Non-pigmented ciliary epithelial cell (primary cell): Measurements from ENCODE around the gene BMF.

Experiments
- DNase-seq: peaks from one replicate; pipeline ENCODE4 v3.0.0-alpha.2; 2010; ENCODE audit warnings: low read depth

BMF gene

DNA sequence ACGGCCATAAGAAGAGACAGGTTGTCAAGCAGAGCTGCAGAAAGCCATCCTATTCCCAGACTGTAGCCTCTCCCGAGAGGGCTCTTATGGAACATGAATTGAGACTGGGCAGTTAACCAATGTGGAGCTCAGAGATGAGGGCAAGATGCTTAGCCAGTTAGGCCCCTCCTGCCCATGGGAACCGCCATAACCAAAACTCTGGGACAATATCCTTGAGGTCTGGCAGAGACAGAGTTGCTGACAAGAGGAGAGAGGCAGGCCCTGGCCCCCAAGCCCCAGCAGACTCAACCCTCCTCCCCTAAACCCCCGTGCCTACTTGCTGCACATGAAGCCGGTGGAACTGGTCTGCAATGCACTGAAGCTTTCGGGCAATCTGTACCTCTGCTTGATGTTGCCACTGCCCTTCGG is 4.8 kb downstream of the BMF start:
- no peak for DNase-seq

DNA sequence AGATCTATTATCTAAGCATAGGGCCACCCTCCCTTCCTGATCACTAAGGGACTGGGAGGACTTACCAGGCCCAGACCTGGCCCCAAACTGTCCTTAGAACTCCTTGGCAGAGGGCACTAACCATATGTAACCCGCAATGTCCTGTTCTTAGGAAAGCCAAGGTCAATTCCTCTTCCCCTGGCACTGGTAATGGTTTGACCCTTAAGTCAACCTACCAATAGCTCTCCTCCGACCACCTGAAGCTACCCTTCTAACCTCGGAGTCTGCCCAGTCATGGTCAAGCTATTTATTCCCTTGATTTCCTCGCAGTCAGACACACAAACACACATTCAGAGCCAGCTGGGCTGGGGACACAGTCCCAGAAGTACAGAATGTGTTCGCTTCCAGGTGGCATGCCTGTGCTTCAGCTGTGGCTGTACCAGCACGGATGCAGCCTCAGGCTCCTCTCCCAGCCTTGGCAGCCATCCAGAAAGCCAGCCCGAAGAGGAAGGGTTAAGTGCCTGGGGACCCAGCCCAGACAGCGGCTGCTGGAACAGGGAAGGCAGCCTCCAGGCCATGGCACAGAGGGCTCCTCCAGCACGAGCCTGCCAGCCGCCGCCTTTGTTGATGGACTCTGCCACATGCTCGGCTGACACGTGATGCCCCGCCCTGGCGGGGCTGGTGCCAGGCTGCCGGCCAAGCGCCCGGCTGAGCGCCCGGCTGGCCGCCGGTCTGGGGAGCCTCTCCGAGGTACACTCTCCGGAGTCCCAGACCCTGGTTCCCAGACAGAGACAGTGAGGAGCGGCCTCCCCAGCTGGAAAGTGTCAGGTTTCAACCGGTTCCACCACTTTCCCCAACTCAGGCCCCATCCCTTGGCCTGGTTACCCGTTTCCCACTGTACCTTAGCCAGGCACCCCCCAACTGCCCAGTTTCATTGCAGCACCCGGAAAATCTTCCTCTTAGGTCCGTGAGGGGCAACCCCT is 5.5 kb downstream of the BMF start:
- DNase-seq = no peak

- no peak for DNase-seq
Measured at GRCh38 chr15:40100947-40101905, 7.5 kb downstream of the BMF start.

- DNase-seq = no peak
Measured at GRCh38 chr15:40100123-40100946, 8.3 kb downstream of the BMF start.

GRCh38 chr15:40098489-40099261 is 10.0 kb downstream of the BMF start:
- peak; percentile 70 for DNase-seq

GRCh38 chr15:40097968-40098476 is 10.7 kb downstream of the BMF start:
- DNase-seq = no peak

DNA sequence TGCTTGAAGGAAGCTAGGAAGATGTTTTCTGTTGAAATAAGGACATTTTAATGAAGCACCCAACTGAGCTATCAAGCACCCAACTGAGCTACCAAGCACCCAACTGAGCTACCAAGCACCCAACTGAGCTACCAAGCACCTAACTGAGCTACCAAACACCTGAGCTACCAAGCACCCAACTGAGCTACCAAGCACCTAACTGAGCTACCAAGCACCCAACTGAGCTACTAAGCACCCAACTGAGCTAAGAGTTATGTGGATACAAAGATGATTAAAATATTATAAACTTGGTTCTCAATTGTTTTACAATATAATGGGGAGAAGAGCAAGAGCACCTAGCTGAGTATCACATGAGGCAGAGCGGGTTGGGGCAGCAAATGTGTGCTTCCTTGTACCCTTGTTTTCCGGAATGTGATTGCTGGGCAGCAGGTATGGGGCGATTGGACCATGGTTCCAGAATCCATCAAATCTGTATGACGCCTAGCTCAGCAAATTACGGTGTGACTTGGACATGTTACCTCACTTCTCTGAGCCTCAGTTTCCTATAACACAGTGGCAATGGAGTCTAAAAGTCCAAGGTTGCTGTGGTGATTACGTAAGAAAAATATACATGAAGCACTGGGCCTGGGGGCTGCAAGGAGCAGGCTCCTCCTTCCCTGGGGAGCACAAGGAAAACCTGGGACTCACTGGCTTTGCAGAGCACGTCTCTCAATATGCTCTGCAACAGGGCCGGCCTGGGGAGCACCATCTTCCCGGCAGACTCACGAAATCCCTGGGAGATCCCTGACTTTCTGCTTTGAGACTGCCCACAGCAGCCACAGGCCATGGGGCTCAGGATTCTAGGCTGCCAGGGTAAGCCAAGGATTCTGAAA is 11.3 kb downstream of the BMF start:
- no peak for DNase-seq

DNA sequence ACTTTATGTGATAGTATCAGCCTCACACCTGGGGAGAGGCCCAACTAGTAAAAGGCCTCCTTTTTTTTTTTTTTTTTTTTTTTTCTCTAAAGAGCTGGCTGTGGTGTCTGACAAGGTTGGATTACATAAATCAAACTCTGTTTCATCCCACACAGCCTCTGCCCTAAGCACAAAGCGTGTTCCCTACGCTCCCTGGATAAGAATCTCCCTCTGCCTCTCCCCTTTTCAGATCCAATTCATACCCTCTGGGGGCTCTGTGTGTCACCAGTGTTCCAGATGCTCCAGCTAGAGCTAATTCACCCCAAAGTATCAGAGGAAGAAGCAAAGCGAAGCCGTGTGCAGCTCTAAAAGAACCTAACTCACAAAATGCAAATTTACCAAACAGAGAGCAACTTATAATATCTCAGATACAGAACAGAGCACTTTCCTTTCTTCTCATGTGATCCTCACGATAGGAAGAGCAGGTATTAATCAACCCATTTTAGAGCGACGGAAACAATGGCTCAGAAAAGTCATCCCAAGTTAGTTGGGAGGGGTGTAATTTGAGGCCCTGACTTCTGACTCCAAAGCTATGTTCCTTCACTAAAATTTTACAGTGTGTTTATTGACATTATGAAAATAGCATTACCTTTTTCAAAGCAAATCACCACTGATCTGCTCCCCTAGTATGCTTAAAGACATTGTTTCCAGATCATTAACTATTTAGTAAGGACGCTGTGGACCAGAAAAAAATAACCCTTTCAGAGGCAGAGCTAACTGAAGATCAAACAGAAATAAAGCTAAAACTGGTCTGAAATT is 12.4 kb downstream of the BMF start:
- no peak for DNase-seq

GRCh38 chr15:40095371-40096093 is 13.1 kb downstream of the BMF start:
- no peak for DNase-seq

DNA sequence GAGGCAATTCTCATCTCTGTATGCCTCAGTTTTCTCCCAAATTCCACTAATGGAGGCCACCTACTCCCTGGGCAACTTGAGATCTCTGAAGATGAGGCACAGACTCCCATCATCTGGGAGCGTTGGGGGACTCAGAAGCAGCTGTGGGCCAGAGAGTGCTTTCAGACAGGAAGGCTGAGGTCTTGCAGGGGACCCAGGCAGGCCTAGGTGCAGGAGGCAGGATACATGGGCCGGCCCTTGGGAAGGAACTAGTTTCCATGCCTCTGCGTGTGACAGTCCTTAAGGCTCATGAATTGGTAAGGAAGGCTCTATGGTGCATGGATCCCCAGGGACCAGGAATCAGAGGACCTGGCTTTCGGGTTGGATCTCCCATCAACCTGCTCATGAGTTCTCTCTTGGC is 14.5 kb downstream of the BMF start:
- no peak for DNase-seq

DNA sequence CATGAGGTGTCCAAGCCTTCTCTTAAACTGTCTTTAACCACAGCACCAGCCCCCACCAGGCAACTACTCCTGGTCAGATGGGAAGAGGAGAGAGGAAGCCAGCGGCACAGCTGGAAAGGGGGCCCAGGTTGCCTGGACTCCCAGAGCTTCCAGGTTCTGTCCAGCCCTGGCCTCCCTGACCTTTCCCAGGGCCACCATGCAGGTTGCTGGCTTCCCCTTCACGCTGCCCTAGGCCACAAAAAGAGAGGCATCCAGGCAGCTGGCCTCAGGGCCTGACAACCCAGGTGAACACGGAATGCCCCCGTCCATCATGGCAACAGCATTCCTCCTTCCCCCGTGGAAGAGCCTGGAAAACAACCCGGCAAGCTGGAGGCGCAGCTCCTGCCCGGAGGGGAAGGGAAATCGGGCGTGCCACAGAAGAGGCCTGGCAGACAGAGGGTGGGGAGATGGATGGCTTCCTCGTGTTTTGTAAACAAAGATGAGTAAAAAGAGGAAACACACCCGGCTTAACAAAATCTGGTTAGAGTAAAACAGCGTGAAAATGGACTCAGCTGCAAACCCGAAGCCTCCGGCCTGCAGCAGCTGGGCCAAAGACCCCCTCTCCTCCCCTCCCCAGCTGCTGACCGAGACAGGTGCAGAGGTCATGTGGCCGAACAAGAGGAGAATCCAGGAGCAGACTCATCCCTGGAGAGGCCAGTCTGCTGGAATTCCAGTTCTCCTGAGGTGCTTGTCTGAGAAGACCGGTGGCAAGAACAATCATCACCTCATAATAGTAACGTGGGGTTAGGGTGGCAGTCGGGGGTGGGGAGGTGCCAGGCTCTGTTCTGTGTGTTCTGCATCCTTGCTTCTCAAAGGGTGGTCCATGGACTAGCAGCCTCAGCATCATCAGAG is 15.5 kb downstream of the BMF start:
- no peak for DNase-seq

GRCh38 chr15:40092256-40092978 is 16.3 kb downstream of the BMF start:
- no peak for DNase-seq

DNA sequence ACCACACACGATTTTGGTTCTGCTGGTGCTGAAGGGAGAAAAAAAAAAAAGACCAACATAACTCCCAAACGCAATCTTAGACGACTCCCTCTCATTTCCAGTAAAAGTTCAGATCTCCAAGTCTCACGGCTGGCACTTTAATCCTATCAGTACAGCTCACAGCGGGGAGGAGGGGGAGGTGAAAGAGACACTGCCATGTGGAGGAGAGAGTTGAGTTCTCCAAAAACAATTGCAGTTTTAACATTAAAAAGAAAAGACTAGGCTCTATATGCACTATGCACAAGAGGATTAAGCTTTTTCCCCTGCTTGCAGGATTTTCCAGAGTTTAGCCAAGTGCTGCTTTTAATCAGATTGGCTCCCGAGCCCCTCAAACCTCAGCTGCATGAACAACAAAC is 16.8 kb downstream of the BMF start:
- DNase-seq = no peak

DNA sequence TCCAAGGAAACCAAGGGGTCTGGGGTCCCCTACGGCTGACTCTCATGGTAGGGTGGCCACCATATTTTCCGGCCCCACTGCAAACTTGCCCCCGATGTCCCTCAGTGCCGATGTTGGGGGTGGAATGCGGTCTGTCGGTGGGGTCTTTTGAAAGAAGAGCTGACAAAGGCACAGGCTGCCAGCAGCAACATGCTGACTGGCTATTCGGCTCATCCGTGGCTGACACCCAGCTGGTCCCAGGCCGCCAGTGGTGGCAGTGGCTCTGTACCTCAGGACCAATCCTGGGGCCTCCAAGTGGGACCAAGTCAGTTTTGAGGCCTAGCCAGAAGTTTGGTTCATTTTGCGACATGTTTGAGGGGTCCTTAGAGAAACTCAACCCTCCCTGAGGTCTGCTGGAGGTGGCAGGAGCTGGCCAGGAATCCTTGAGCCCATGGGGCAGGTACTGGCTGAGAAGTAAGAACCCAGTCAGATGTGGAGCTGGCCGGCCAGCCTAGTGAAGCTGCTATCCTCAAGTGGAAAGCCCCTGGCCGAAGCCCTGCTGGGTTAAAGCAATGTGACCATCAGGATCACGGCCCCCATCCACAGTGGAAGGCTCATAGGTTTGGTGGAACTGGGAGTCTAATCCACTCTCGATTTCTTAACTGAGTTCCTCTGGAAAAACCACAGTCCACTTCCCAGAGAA is 17.8 kb downstream of the BMF start:
- DNase-seq = no peak

- no peak for DNase-seq
Measured at GRCh38 chr15:40088929-40089755, 19.5 kb downstream of the BMF start.
